Peyer's patch (tissue), 4 donors: ENCODE data around the gene PLA2G4B.

Experiments
- CTCF ChIP-seq, 6 experiments: fragments of 450-650 bp in 4 of 6; fragments of 200-600 bp in 2 of 6; sonication (generic) in 1 of 6; IDR thresholded peaks; one replicate each; pipeline ENCODE4 v1.5.1; 2017 to 2019; ENCODE audit warnings: antibody characterized with exemption in 6 of 6, mild to moderate bottlenecking in 3 of 6, moderate library complexity in 1 of 6
- POLR2A ChIP-seq, 2 donors: fragments of 450-650 bp; IDR thresholded peaks; one replicate each; pipeline ENCODE4 v1.5.1; 2017; ENCODE audit warnings: antibody characterized with exemption in 2 of 2, mild to moderate bottlenecking in 2 of 2, moderate library complexity in 2 of 2

GRCh38 chr15:41883484-41883825 is 44.8 kb downstream of the PLA2G4B start:
- no peak for TF ChIP-seq CTCF (IDR thresholded peaks at IDR 0.05)
- TF ChIP-seq POLR2A (IDR thresholded peaks at IDR 0.05) = no peak
